ENCODE results near the gene PPP3R1. TPM values are rescaled to one million over a fixed set of nuclear protein-coding genes. Genes with fewer than 3 reads are reported as not detected.

The PPP3R1 gene
- total RNA-seq, 3 donors from 2014 or later, result 45.9 to 54.0 (median 53.4) TPM

- H3K4me1 ChIP-seq (ENCODE audit: low read depth), result peaks cover 41% of the 10 kb centered on the region
- H3K36me3 ChIP-seq (ENCODE audit: low read depth), result no peaks in the 10 kb centered on the region
- ATAC-seq, result no peak
- TF ChIP-seq CTCF (IDR thresholded peaks at IDR 0.05), result no peak
- DNase-seq, result no peak
- no peaks in the 10 kb centered on the region for H3K9me3 ChIP-seq
- intact Hi-C loops (cut with DNase I, micrococcal nuclease), result no loop called here
- no peak overlapping the region for H3K4me3 ChIP-seq
These were observed 16.1 kb downstream of the PPP3R1 start for GRCh38 chr2:68236103-68236734.

GRCh38 chr2:68235090-68235489 lies 17.2 kb downstream of the PPP3R1 start:
- peaks cover 41% of the 10 kb centered on the region for H3K4me1 ChIP-seq (ENCODE audit: low read depth)
- TF ChIP-seq CTCF (IDR thresholded peaks at IDR 0.05), result no peak
- intact Hi-C loops (cut with DNase I, micrococcal nuclease), result no loop called here
- ATAC-seq, result no peak
- H3K36me3 ChIP-seq (ENCODE audit: low read depth), result no peaks in the 10 kb centered on the region
- no peak overlapping the region for H3K4me3 ChIP-seq
- no peaks in the 10 kb centered on the region for H3K9me3 ChIP-seq
- DNase-seq, result no peak

- Histone ChIP-seq H3K36me3 (ENCODE audit: low read depth) (no peaks in the 10 kb centered on the region), H3K9me3 (no peaks in the 10 kb centered on the region), H3K4me1 (ENCODE audit: low read depth) (peaks cover 38% of the 10 kb centered on the region), H3K4me3 (no peak overlapping the region)
- no peak for TF ChIP-seq CTCF (IDR thresholded peaks at IDR 0.05)
- DNase-seq, result no peak
- intact Hi-C loops (cut with DNase I, micrococcal nuclease), result no loop called here
- ATAC-seq, result no peak
These were observed 17.9 kb downstream of the PPP3R1 start for GRCh38 chr2:68234405-68234804.

- ATAC-seq (peak; percentile 25), DNase-seq (no peak)
- H3K4me3 ChIP-seq, result no peak overlapping the region
- no peaks in the 10 kb centered on the region for H3K9me3 ChIP-seq
- TF ChIP-seq CTCF (IDR thresholded peaks at IDR 0.05), result no peak
- intact Hi-C loops (cut with DNase I, micrococcal nuclease), result no loop called here
- H3K36me3 ChIP-seq (ENCODE audit: low read depth), result no peaks in the 10 kb centered on the region
- peaks cover 14% of the 10 kb centered on the region for H3K4me1 ChIP-seq (ENCODE audit: low read depth)
These were observed 21.3 kb downstream of the PPP3R1 start for GRCh38 chr2:68231061-68231372.

GRCh38 chr2:68230241-68231060 lies 21.9 kb downstream of the PPP3R1 start:
- Histone ChIP-seq H3K36me3 (ENCODE audit: low read depth) (no peaks in the 10 kb centered on the region), H3K4me3 (no peak overlapping the region), H3K9me3 (no peaks in the 10 kb centered on the region), H3K4me1 (ENCODE audit: low read depth) (peaks cover 14% of the 10 kb centered on the region)
- DNase-seq, result no peak
- intact Hi-C loops (cut with DNase I, micrococcal nuclease), result no loop called here
- no peak for TF ChIP-seq CTCF (IDR thresholded peaks at IDR 0.05)
- no peak for ATAC-seq

Measured in mucosa of descending colon (tissue), 3 donors.